Measurements from ENCODE around the gene SRPK2. TPM values are rescaled to one million over a fixed set of nuclear protein-coding genes. Genes with fewer than 3 reads are reported as not detected.

SRPK2 gene
- total RNA-seq, 1 donor from 2014 or later = 70.5 TPM

- Mint-ChIP-seq H3K27me3 (ENCODE audit: unreplicated experiment) (peaks cover 3% of the 10 kb centered on the region), H3K27ac (ENCODE audit: unreplicated experiment) (no peak overlapping the region), H3K36me3 (ENCODE audit: low read depth, unreplicated experiment) (peaks cover 1% of the 10 kb centered on the region), H3K9me3 (ENCODE audit: unreplicated experiment) (no peaks in the 10 kb centered on the region), H3K4me1 (ENCODE audit: unreplicated experiment) (peaks cover 16% of the 10 kb centered on the region), H3K4me3 (ENCODE audit: unreplicated experiment) (no peak overlapping the region)
- TF ChIP-seq, protein P1, sequence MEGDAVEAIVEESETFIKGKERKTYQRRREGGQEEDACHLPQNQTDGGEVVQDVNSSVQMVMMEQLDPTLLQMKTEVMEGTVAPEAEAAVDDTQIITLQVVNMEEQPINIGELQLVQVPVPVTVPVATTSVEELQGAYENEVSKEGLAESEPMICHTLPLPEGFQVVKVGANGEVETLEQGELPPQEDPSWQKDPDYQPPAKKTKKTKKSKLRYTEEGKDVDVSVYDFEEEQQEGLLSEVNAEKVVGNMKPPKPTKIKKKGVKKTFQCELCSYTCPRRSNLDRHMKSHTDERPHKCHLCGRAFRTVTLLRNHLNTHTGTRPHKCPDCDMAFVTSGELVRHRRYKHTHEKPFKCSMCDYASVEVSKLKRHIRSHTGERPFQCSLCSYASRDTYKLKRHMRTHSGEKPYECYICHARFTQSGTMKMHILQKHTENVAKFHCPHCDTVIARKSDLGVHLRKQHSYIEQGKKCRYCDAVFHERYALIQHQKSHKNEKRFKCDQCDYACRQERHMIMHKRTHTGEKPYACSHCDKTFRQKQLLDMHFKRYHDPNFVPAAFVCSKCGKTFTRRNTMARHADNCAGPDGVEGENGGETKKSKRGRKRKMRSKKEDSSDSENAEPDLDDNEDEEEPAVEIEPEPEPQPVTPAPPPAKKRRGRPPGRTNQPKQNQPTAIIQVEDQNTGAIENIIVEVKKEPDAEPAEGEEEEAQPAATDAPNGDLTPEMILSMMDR (IDR thresholded peaks at IDR 0.05; ENCODE audit: unreplicated experiment) = no peak
- no peak for DNase-seq (ENCODE audit: low spot score)
Observed at GRCh38 chr7:105355701-105356100, 33.0 kb downstream of the SRPK2 start.

- H3K4me1 Mint-ChIP-seq (ENCODE audit: unreplicated experiment) = peaks cover 11% of the 10 kb centered on the region
- no peak overlapping the region for H3K27ac Mint-ChIP-seq (ENCODE audit: unreplicated experiment)
- TF ChIP-seq, protein P1 (IDR thresholded peaks at IDR 0.05; ENCODE audit: unreplicated experiment) = no peak
- no peaks in the 10 kb centered on the region for H3K36me3 Mint-ChIP-seq (ENCODE audit: low read depth, unreplicated experiment)
- H3K27me3 Mint-ChIP-seq (ENCODE audit: unreplicated experiment) = peaks cover 4% of the 10 kb centered on the region
- no peak for DNase-seq (ENCODE audit: low spot score)
- no peak overlapping the region for H3K4me3 Mint-ChIP-seq (ENCODE audit: unreplicated experiment)
- no peaks in the 10 kb centered on the region for H3K9me3 Mint-ChIP-seq (ENCODE audit: unreplicated experiment)
Observed at GRCh38 chr7:105354383-105354782, 34.3 kb downstream of the SRPK2 start.

DNA sequence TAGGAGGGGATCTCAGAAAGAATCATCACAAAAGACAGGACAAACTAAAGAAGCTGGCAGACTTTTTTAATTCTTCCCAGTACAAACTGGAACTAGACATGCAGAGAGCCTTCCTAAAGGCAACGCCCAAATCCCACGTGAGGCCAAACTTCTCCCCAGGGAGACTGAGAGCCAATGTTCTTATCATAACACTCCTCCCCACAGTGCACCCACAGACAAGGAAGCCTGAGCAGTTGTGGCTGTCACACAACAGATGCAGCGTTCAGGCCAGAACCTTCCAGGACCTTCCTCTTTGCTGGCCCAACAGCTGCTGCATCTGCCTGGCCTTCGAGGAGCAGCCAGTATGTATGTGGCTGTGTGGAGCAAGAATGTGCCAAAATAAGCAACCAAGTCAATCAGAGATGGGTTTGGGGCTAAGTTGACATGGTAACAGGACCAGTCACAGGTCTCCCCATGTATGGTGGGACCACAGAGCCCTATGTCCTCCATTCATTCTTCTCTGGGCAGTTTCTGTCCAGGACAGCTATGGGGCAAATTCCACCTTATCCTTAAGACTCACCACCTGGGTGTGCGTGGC lies 34.9 kb downstream of the SRPK2 start:
- TF ChIP-seq, protein P1 (IDR thresholded peaks at IDR 0.05; ENCODE audit: unreplicated experiment) = no peak
- Mint-ChIP-seq H3K27me3 (ENCODE audit: unreplicated experiment) (peaks cover 4% of the 10 kb centered on the region), H3K4me1 (ENCODE audit: unreplicated experiment) (peaks cover 10% of the 10 kb centered on the region), H3K9me3 (ENCODE audit: unreplicated experiment) (no peaks in the 10 kb centered on the region), H3K27ac (ENCODE audit: unreplicated experiment) (no peak overlapping the region), H3K36me3 (ENCODE audit: low read depth, unreplicated experiment) (no peaks in the 10 kb centered on the region), H3K4me3 (ENCODE audit: unreplicated experiment) (no peak overlapping the region)
- no peak for DNase-seq (ENCODE audit: low spot score)

DNA sequence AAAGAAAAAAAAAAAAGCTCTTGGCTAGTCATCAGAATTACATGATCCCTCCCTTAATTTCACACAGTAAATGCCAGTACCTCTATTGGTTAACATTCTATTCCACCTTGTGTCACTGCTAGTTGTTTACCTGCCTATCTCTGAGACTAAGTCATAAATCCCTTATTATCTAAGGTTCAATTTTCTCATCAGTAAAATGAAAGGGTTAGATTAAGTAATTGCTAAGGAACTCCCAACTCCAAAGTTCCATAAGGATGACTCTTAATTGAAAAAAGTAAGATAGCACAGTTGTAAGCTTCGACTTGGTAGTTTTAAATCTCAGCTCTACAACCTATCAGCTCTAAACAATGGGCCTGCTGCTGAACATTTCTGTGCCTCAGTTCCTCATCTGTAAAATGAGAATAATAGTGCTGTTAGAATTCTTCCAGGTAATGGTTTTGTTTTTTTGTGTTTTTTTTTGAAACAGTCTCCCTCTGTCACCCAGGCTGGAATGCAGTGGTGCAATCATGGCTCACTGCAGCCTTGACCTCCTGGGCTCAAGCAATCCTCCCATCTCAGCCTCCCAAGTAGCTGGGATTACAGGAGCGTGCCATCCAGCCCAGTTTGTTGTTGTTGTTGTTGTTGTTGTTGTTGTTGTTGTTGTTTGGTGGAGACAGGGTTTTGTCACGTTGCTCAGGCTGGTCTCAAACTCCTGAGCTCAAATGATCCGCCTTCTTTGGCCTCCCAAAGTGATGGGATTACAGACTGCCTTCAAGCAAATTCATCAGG lies 35.6 kb downstream of the SRPK2 start:
- H3K36me3 Mint-ChIP-seq (ENCODE audit: low read depth, unreplicated experiment) = no peaks in the 10 kb centered on the region
- DNase-seq (ENCODE audit: low spot score) = no peak
- no peak overlapping the region for H3K27ac Mint-ChIP-seq (ENCODE audit: unreplicated experiment)
- TF ChIP-seq, protein P1 (IDR thresholded peaks at IDR 0.05; ENCODE audit: unreplicated experiment) = no peak
- H3K4me1 Mint-ChIP-seq (ENCODE audit: unreplicated experiment) = peaks cover 7% of the 10 kb centered on the region
- H3K4me3 Mint-ChIP-seq (ENCODE audit: unreplicated experiment) = no peak overlapping the region
- H3K9me3 Mint-ChIP-seq (ENCODE audit: unreplicated experiment) = no peaks in the 10 kb centered on the region
- H3K27me3 Mint-ChIP-seq (ENCODE audit: unreplicated experiment) = peaks cover 6% of the 10 kb centered on the region

- no peak overlapping the region for H3K27ac Mint-ChIP-seq (ENCODE audit: unreplicated experiment)
- peaks cover 7% of the 10 kb centered on the region for H3K4me1 Mint-ChIP-seq (ENCODE audit: unreplicated experiment)
- H3K36me3 Mint-ChIP-seq (ENCODE audit: low read depth, unreplicated experiment) = no peaks in the 10 kb centered on the region
- no peak overlapping the region for H3K4me3 Mint-ChIP-seq (ENCODE audit: unreplicated experiment)
- H3K27me3 Mint-ChIP-seq (ENCODE audit: unreplicated experiment) = peaks cover 6% of the 10 kb centered on the region
- TF ChIP-seq, protein P1 (IDR thresholded peaks at IDR 0.05; ENCODE audit: unreplicated experiment) = no peak
- H3K9me3 Mint-ChIP-seq (ENCODE audit: unreplicated experiment) = no peaks in the 10 kb centered on the region
- no peak for DNase-seq (ENCODE audit: low spot score)
Observed at GRCh38 chr7:105352018-105352612, 36.6 kb downstream of the SRPK2 start.

Measured in endothelial cell (in vitro differentiated cells).